Measurements from ENCODE around the gene RECQL.

DNA sequence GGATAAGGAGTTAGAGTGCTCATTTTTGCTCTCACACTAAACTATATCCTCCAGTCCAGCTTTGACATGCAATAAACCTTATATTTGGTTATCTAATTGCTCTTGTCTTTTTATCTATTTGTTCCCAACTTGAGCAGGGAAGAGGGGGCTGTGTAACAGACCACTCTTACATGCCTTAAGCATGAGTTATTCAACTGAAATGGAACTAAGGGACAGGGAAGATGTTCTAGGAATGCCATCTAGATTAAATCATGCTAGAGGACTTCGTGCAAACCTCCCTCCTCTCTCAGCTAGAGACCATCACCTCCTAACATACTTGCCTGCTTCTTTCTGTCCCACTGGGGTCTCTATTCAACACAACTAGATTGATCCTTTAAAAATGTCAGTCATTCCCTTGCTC is 45.3 kb upstream of the RECQL start:
- TF ChIP-seq CTCF (IDR thresholded peaks at IDR 0.05; ENCODE audit: insufficient read depth, low read length) (no peak), SPI1 (IDR thresholded peaks at IDR 0.05; ENCODE audit: borderline replicate concordance, low read depth) (no peak), GABPA (IDR thresholded peaks at IDR 0.05; ENCODE audit: low read depth) (no peak), POLR2AphosphoS5 (IDR thresholded peaks at IDR 0.05; ENCODE audit: low read depth) (no peak), REST (IDR thresholded peaks at IDR 0.05; ENCODE audit: insufficient replicate concordance, low read depth) (no peak)

Data from HL-60 (cell line).